K562 (cell line): ENCODE results near the gene EPHB4. TPM values are rescaled to one million over a fixed set of nuclear protein-coding genes. Genes with fewer than 3 reads are reported as not detected.

Experiments used
- BRD9 ChIP-seq: fragments of 450-650 bp; IDR thresholded peaks from 2 replicates; pipeline ENCODE4 v1.6.1; 2018; ENCODE audit warnings: low read depth; ENCODE audit not compliant: partially characterized antibody
- CAMTA2 ChIP-seq: fragments of 250-450 bp; sonication (Bioruptor Pico); conservative IDR thresholded peaks from 2 replicates; pipeline ENCODE4 v1.5.1; 2022
- ELF1 ChIP-seq: fragments of 200-800 bp; sonication (Bioruptor generic); IDR thresholded peaks from 2 replicates; pipeline ENCODE4 v1.6.1; 2016; ENCODE audit warnings: missing genetic modification characterization, missing compliant biosample characterization
- GATA2 ChIP-seq: sonication (generic); formaldehyde crosslinking; IDR thresholded peaks from 2 replicates; pipeline ENCODE4 v1.4.0; 2020; ENCODE audit warnings: mild to moderate bottlenecking, missing genetic modification reagents
- HMG20A ChIP-seq: fragments of 450-650 bp; formaldehyde crosslinking; conservative IDR thresholded peaks from 2 replicates; pipeline ENCODE4 v1.4.0; 2020; ENCODE audit warnings: mild to moderate bottlenecking, mixed read lengths
- HMGN3 ChIP-seq: IDR thresholded peaks from 2 replicates; pipeline ENCODE4 v1.6.1; 2011; ENCODE audit warnings: borderline replicate concordance, low read depth, mild to moderate bottlenecking, mixed read lengths, low read length; ENCODE audit not compliant: insufficient read length; ENCODE audit errors: extremely low read depth
- HNRNPL ChIP-seq: fragments of 200-400 bp; formaldehyde crosslinking; IDR thresholded peaks from 2 replicates; pipeline ENCODE4 v1.6.1; 2017; ENCODE audit warnings: low read depth, mild to moderate bottlenecking, low read length
- KDM5B ChIP-seq: fragments of 200-600 bp; sonication (generic); IDR thresholded peaks from 2 replicates; pipeline ENCODE4 v1.6.1; 2012; ENCODE audit warnings: low read depth, mild to moderate bottlenecking, moderate library complexity, low read length, control low read depth, inconsistent platforms; ENCODE audit not compliant: insufficient replicate concordance
- MITF ChIP-seq: IDR thresholded peaks from 2 replicates; pipeline ENCODE4 v1.6.1; 2014; ENCODE audit warnings: antibody characterized with exemption
- NCOA1 ChIP-seq: fragments of 450-650 bp; IDR thresholded peaks from 2 replicates; pipeline ENCODE4 v1.6.1; 2016; ENCODE audit warnings: low read depth
- NR2F6 ChIP-seq: fragments of 450-650 bp; formaldehyde crosslinking; IDR thresholded peaks from 2 replicates; pipeline ENCODE4 v1.4.0; 2020; ENCODE audit warnings: mild to moderate bottlenecking
- OTX1 ChIP-seq: fragments of 450-650 bp; formaldehyde crosslinking; IDR thresholded peaks from 2 replicates; pipeline ENCODE4 v1.4.0; 2022; ENCODE audit warnings: mild to moderate bottlenecking
- PML ChIP-seq: IDR thresholded peaks from 2 replicates; pipeline ENCODE4 v1.6.1; 2012; ENCODE audit warnings: low read length, inconsistent platforms
- RBM17 ChIP-seq: fragments of 200-400 bp; formaldehyde crosslinking; IDR thresholded peaks from 2 replicates; pipeline ENCODE4 v1.6.1; 2017; ENCODE audit warnings: low read depth, mild to moderate bottlenecking, low read length, borderline replicate concordance
- SMARCA4 ChIP-seq: fragments of 450-650 bp; IDR thresholded peaks from 2 replicates; pipeline ENCODE4 v1.6.1; 2016
- SREBF2 ChIP-seq: sonication (generic); formaldehyde crosslinking; IDR thresholded peaks from 2 replicates; pipeline ENCODE4 v1.4.0; 2020; ENCODE audit warnings: mild to moderate bottlenecking, missing genetic modification reagents
- THRB ChIP-seq: fragments of 450-650 bp; formaldehyde crosslinking; conservative IDR thresholded peaks from 2 replicates; pipeline ENCODE4 v1.4.0; 2022; ENCODE audit warnings: mild to moderate bottlenecking, missing genetic modification characterization
- TSC22D4 ChIP-seq: fragments of 450-650 bp; IDR thresholded peaks from 2 replicates; pipeline ENCODE4 v1.6.1; 2016; ENCODE audit warnings: missing genetic modification characterization, missing biosample characterization, control low read depth
- XRCC5 ChIP-seq: fragments of 200-400 bp; formaldehyde crosslinking; IDR thresholded peaks from 2 replicates; pipeline ENCODE4 v1.6.1; 2017; ENCODE audit warnings: low read depth, mild to moderate bottlenecking, low read length
- ZNF263 ChIP-seq: sonication (generic); formaldehyde crosslinking; IDR thresholded peaks from 2 replicates; pipeline ENCODE4 v1.8.0; 2022; ENCODE audit warnings: mild to moderate bottlenecking, missing genetic modification reagents, borderline replicate concordance
- ZNF431 ChIP-seq: sonication (generic); formaldehyde crosslinking; IDR thresholded peaks from 2 replicates; pipeline ENCODE4 v1.8.0; 2022; ENCODE audit warnings: mild to moderate bottlenecking, missing genetic modification reagents
- ZNF780A ChIP-seq: fragments of 250-450 bp; sonication (Bioruptor Pico); IDR thresholded peaks from 2 replicates; pipeline ENCODE4 v1.5.0; 2021; ENCODE audit warnings: mild to moderate bottlenecking
- ZSCAN29 ChIP-seq: fragments of 450-650 bp; IDR thresholded peaks from 2 replicates; pipeline ENCODE4 v1.6.1; 2017
- polyA plus RNA-seq, 8 experiments: library from polyadenylated mRNA; depleted of rRNA in 4 of 8; stranded (reverse) in 5 of 8; unstranded in 3 of 8; fragments of >200 nt; fragmentation: Nextera tagmentation in 2 of 8; fragmentation: Illumina TruSeq in 1 of 8; extraction: Ambion mirVana in 2 of 8; extraction: Trizol in 1 of 8; gene quantifications; 2 replicates each; pipeline versions ENCODE4 v1.2.1 to v1.2.3, GENCODE V29; 2011 to 2014; ENCODE audit warnings: inconsistent platforms in 1 of 8, missing spikeins in 1 of 8
- total RNA-seq, 7 experiments: library from RNA; depleted of rRNA in 6 of 7; stranded (reverse); fragments of >200 nt in 6 of 7; fragmentation: Illumina TruSeq in 2 of 7; extraction: Trizol in 2 of 7; gene quantifications; 2 replicates each; pipeline versions ENCODE4 v1.2.1 to v1.2.3, GENCODE V29; 2011 to 2021; ENCODE audit warnings: low replicate concordance in 1 of 7
- TF ChIP-seq, protein P1 (sequence below): fragments of 250-450 bp; sonication (Bioruptor Pico); IDR thresholded peaks from 2 replicates; pipeline ENCODE4 v1.5.0; 2022; ENCODE audit warnings: mild to moderate bottlenecking
- TF ChIP-seq, protein P2 (sequence below): fragments of 250-450 bp; sonication (Bioruptor Pico); IDR thresholded peaks from 2 replicates; pipeline ENCODE4 v1.8.0; 2022; ENCODE audit warnings: inconsistent platforms

EPHB4 gene
- total and polyA plus RNA-seq, 9 of the 15 experiments (the other 6 are each of a cell fraction or from before 2014, with no cell fraction given), result 1.2 to 82.1 (median 37.9) TPM

- TF ChIP-seq THRB (CRISPR knock-in tag) (peak; percentile 91), NR2F6 (no peak), PML (no peak), ZSCAN29 (no peak; the same call in 1 of the 2 replicates), RBM17 (no peak), MITF (no peak), KDM5B (no peak), ZNF263 (CRISPR knock-in tag) (no peak), ZNF780A (no peak), ZNF431 (no peak), GATA2 (no peak), HMG20A (CRISPR knock-in tag) (no peak), SREBF2 (CRISPR knock-in tag) (no peak), BRD9 (peak; percentile 92), SMARCA4 (peak; percentile 84), XRCC5 (no peak), CAMTA2 (no peak), OTX1 (CRISPR knock-in tag) (peak; percentile 86), HMGN3 (no peak), TSC22D4 (tag) (no peak), NCOA1 (no peak), HNRNPL (no peak), ELF1 (tag) (no peak)
- TF ChIP-seq, protein P1, sequence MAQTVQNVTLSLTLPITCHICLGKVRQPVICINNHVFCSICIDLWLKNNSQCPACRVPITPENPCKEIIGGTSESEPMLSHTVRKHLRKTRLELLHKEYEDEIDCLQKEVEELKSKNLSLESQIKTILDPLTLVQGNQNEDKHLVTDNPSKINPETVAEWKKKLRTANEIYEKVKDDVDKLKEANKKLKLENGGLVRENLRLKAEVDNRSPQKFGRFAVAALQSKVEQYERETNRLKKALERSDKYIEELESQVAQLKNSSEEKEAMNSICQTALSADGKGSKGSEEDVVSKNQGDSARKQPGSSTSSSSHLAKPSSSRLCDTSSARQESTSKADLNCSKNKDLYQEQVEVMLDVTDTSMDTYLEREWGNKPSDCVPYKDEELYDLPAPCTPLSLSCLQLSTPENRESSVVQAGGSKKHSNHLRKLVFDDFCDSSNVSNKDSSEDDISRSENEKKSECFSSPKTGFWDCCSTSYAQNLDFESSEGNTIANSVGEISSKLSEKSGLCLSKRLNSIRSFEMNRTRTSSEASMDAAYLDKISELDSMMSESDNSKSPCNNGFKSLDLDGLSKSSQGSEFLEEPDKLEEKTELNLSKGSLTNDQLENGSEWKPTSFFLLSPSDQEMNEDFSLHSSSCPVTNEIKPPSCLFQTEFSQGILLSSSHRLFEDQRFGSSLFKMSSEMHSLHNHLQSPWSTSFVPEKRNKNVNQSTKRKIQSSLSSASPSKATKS, result no peak
- TF ChIP-seq, protein P2, sequence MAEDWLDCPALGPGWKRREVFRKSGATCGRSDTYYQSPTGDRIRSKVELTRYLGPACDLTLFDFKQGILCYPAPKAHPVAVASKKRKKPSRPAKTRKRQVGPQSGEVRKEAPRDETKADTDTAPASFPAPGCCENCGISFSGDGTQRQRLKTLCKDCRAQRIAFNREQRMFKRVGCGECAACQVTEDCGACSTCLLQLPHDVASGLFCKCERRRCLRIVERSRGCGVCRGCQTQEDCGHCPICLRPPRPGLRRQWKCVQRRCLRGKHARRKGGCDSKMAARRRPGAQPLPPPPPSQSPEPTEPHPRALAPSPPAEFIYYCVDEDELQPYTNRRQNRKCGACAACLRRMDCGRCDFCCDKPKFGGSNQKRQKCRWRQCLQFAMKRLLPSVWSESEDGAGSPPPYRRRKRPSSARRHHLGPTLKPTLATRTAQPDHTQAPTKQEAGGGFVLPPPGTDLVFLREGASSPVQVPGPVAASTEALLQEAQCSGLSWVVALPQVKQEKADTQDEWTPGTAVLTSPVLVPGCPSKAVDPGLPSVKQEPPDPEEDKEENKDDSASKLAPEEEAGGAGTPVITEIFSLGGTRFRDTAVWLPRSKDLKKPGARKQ (CRISPR knock-in tag), result no peak
Measured at GRCh38 chr7:100840470-100841100, 13.3 kb upstream of the EPHB4 start (continued).
